HG03196 (cell line): ENCODE measurements around the gene UBE2D1.

Source experiments
- ATAC-seq: cut with Tn5 transposase; IDR thresholded peaks from one replicate; pipeline ENCODE4 v1.9.1; 2021; ENCODE audit not compliant: unreplicated experiment

Gene UBE2D1

GRCh38 chr10:58336242-58336641, 1.4 kb downstream of the UBE2D1 start:
- no peak for ATAC-seq

- no peak for ATAC-seq
Observed at GRCh38 chr10:58341422-58341821, 6.6 kb downstream of the UBE2D1 start.

GRCh38 chr10:58341947-58342346, 7.1 kb downstream of the UBE2D1 start:
- ATAC-seq, result no peak

- no peak for ATAC-seq
Observed at GRCh38 chr10:58347967-58348366, 13.2 kb downstream of the UBE2D1 start.

GRCh38 chr10:58348571-58349033, 13.8 kb downstream of the UBE2D1 start:
- no peak for ATAC-seq

GRCh38 chr10:58350023-58350422, 15.2 kb downstream of the UBE2D1 start:
- ATAC-seq, result no peak

- ATAC-seq, result no peak
Observed at GRCh38 chr10:58350619-58351323, 16.0 kb downstream of the UBE2D1 start.

- no peak for ATAC-seq
Observed at GRCh38 chr10:58351616-58352578, 17.1 kb downstream of the UBE2D1 start.

- ATAC-seq, result no peak
Observed at GRCh38 chr10:58352956-58353610, 18.3 kb downstream of the UBE2D1 start.

GRCh38 chr10:58356756-58357155, 21.9 kb downstream of the UBE2D1 start:
- ATAC-seq, result no peak

GRCh38 chr10:58358314-58358933, 23.6 kb downstream of the UBE2D1 start:
- no peak for ATAC-seq

GRCh38 chr10:58358947-58359346, 24.1 kb downstream of the UBE2D1 start:
- no peak for ATAC-seq

- ATAC-seq, result no peak
Observed at GRCh38 chr10:58359541-58359940, 24.7 kb downstream of the UBE2D1 start.

GRCh38 chr10:58360412-58361004, 25.7 kb downstream of the UBE2D1 start:
- ATAC-seq, result no peak

- no peak for ATAC-seq
Observed at GRCh38 chr10:58361353-58361752, 26.5 kb downstream of the UBE2D1 start.

GRCh38 chr10:58362027-58362789, 27.4 kb downstream of the UBE2D1 start:
- ATAC-seq, result no peak

- ATAC-seq, result no peak
Observed at GRCh38 chr10:58367069-58367468, 32.3 kb downstream of the UBE2D1 start.

- no peak for ATAC-seq
Observed at GRCh38 chr10:58371473-58371872, 36.7 kb downstream of the UBE2D1 start.

GRCh38 chr10:58372607-58373441, 38.0 kb downstream of the UBE2D1 start:
- ATAC-seq, result no peak
